Esophagus muscularis mucosa (tissue), 4 donors: ENCODE results near the gene PTPRE. TPM values are rescaled to one million over a fixed set of nuclear protein-coding genes. Genes with fewer than 3 reads are reported as not detected.

Source experiments
- DNase-seq: peaks from one replicate; pipeline ENCODE4 v3.0.0-alpha.2; 2017; ENCODE audit errors: extremely low spot score
- H3K27ac ChIP-seq, 4 donors: fragments of 200-600 bp; sonication (generic); replicated peaks in 1 of 4; 1 replicate in 3 of 4; 2 replicates in 1 of 4; pipeline ENCODE4 v1.5.1; 2016 to 2019; ENCODE audit warnings: mild to moderate bottlenecking in 1 of 4
- H3K27me3 ChIP-seq, 4 donors: fragments of 200-600 bp; sonication (generic); one replicate each; pipeline versions ENCODE4 v1.5.1 to v1.6.0; 2016 to 2019
- H3K36me3 ChIP-seq, 4 donors: fragments of 200-600 bp; sonication (generic); one replicate each; pipeline ENCODE4 v1.5.1; 2016 to 2019
- H3K4me1 ChIP-seq, 4 donors: fragments of 200-600 bp; sonication (generic); one replicate each; pipeline ENCODE4 v1.5.1; 2016 to 2019
- H3K4me3 ChIP-seq, 4 donors: fragments of 200-600 bp; sonication (generic); 1 replicate in 2 of 4; 2 replicates in 2 of 4; pipeline ENCODE4 v1.5.1; 2016 to 2019; ENCODE audit warnings: mild to moderate bottlenecking in 4 of 4, moderate library complexity in 1 of 4
- H3K9me3 ChIP-seq, 4 donors: fragments of 200-600 bp; sonication (generic); 1 replicate in 3 of 4; 2 replicates in 1 of 4; pipeline ENCODE4 v1.5.1; 2016 to 2019
- CTCF ChIP-seq, 3 experiments: fragments of 200-600 bp in 2 of 3; fragments of 450-650 bp in 1 of 3; sonication (generic) in 2 of 3; IDR thresholded peaks; one replicate each; pipeline ENCODE4 v1.5.1; 2017 to 2019; ENCODE audit warnings: antibody characterized with exemption in 3 of 3, mild to moderate bottlenecking in 2 of 3, moderate library complexity in 1 of 3
- EP300 ChIP-seq: sonication (generic); formaldehyde crosslinking; IDR thresholded peaks from one replicate; pipeline ENCODE4 v1.6.1; 2017; ENCODE audit warnings: antibody characterized with exemption
- POLR2A ChIP-seq: fragments of 450-650 bp; IDR thresholded peaks from one replicate; pipeline ENCODE4 v1.6.1; 2017; ENCODE audit warnings: antibody characterized with exemption, moderate library complexity, mild to moderate bottlenecking, low read depth
- POLR2AphosphoS5 ChIP-seq, 2 donors: sonication (generic); formaldehyde crosslinking; IDR thresholded peaks; one replicate each; pipeline ENCODE4 v1.6.1; 2017; ENCODE audit warnings: antibody characterized with exemption in 2 of 2
- WGBS: methylation state at CpG from one replicate; pipeline ENCODE4 v1.1.5; 2018; 5-methylcytosine and 5-hydroxymethylcytosine counted together
- intact Hi-C: fragments of 100-400 bp; cut with DNase I; formaldehyde crosslinking; loops from one replicate; pipeline ENCODE4 v1.15.1; 2023
- total RNA-seq, 4 donors: library from RNA; depleted of rRNA; stranded (reverse); fragments of >200 nt; gene quantifications; one replicate each; pipeline versions ENCODE4 v1.1.0 to v1.2.1, GENCODE V29; 2016

The PTPRE gene
- total RNA-seq, 4 donors from 2014 or later: 8.7 to 22.4 (median 13.3) TPM

GRCh38 chr10:127890216-127890615 lies 16.7 kb upstream of the PTPRE start:
- no peak for TF ChIP-seq POLR2AphosphoS5 (IDR thresholded peaks at IDR 0.05)
- no peak for TF ChIP-seq CTCF (IDR thresholded peaks at IDR 0.05)
- TF ChIP-seq EP300: no peak
- TF ChIP-seq POLR2A: no peak
- H3K9me3 ChIP-seq: no peaks in the 10 kb centered on the region
- no peak overlapping the region for H3K27ac ChIP-seq
- intact Hi-C loops: no loop called here
- H3K27me3 ChIP-seq: peaks cover 0 to 8% (median 0%) of the 10 kb centered on the region in 4 donors
- 43% methylated on average over 3 of the region's 3 CpGs for whole genome bisulfite sequencing
- H3K36me3 ChIP-seq: no peaks in the 10 kb centered on the region
- no peak overlapping the region for H3K4me3 ChIP-seq
- DNase-seq: no peak
- H3K4me1 ChIP-seq: peaks cover 0 to 10% (median 4%) of the 10 kb centered on the region in 4 donors

- no peak overlapping the region for H3K4me3 ChIP-seq
These were observed 16.0 kb upstream of the PTPRE start for GRCh38 chr10:127890832-127891334.

GRCh38 chr10:127892743-127893142 lies 14.2 kb upstream of the PTPRE start, which contains the start of gene CLRN3:
Gene CLRN3 (minus strand): TSS chr10:127892941. CDS start chr10:127892784, 157 bp downstream.
- Histone ChIP-seq H3K4me1 (peaks cover 0 to 7% (median 4%) of the 10 kb centered on the region in 4 donors), H3K27ac (no peak within 1 kb of the TSS), H3K9me3 (peaks cover 0 to 3% (median 0%) of the 10 kb centered on the region in 4 donors), H3K27me3 (peaks cover 0 to 6% (median 0%) of the 10 kb centered on the region in 4 donors), H3K4me3 (no peak within 1 kb of the TSS), H3K36me3 (no peaks in the 10 kb centered on the region)
- intact Hi-C loops: no loop called here
- DNase-seq: no peak
- TF ChIP-seq POLR2AphosphoS5 (IDR thresholded peaks at IDR 0.05): no peak
- TF ChIP-seq CTCF (IDR thresholded peaks at IDR 0.05): no peak
- no peak for TF ChIP-seq EP300
- TF ChIP-seq POLR2A: no peak

More at GRCh38 chr10:127890832-127891334, 16.0 kb upstream of the PTPRE start:
- Histone ChIP-seq H3K27ac (no peak overlapping the region), H3K36me3 (no peaks in the 10 kb centered on the region), H3K9me3 (no peaks in the 10 kb centered on the region), H3K27me3 (peaks cover 0 to 8% (median 0%) of the 10 kb centered on the region in 4 donors), H3K4me1 (peaks cover 0 to 10% (median 4%) of the 10 kb centered on the region in 4 donors)
- intact Hi-C loops: no loop called here
- peak; percentile 26 for DNase-seq
- TF ChIP-seq CTCF (IDR thresholded peaks at IDR 0.05) (no peak), EP300 (no peak), POLR2A (no peak), POLR2AphosphoS5 (IDR thresholded peaks at IDR 0.05) (no peak)
- WGBS: 92% methylated on average over 2 of the region's 3 CpGs

- peaks cover 0 to 3% (median 0%) of the 10 kb centered on the region in 4 donors for H3K27me3 ChIP-seq
- H3K4me3 ChIP-seq: no peak overlapping the region
- WGBS: 79% methylated on average over 1 of the region's 1 CpG
- no peak for DNase-seq
- H3K27ac ChIP-seq: no peak overlapping the region
- H3K36me3 ChIP-seq: no peaks in the 10 kb centered on the region
- H3K4me1 ChIP-seq: peaks cover 0 to 4% (median 2%) of the 10 kb centered on the region in 4 donors
- H3K9me3 ChIP-seq: peaks cover 0 to 3% (median 0%) of the 10 kb centered on the region in 4 donors
- intact Hi-C loops: no loop called here
- TF ChIP-seq EP300: no peak
- no peak for TF ChIP-seq POLR2A
- no peak for TF ChIP-seq CTCF (IDR thresholded peaks at IDR 0.05)
- TF ChIP-seq POLR2AphosphoS5 (IDR thresholded peaks at IDR 0.05): no peak
These were observed 12.8 kb upstream of the PTPRE start for GRCh38 chr10:127894146-127894545.

GRCh38 chr10:127896590-127896989 lies 10.3 kb upstream of the PTPRE start:
- H3K4me1 ChIP-seq: no peaks in the 10 kb centered on the region
- H3K9me3 ChIP-seq: peaks cover 0 to 3% (median 0%) of the 10 kb centered on the region in 4 donors
- no peak for DNase-seq
- TF ChIP-seq POLR2A (no peak), EP300 (no peak), POLR2AphosphoS5 (IDR thresholded peaks at IDR 0.05) (no peak), CTCF (IDR thresholded peaks at IDR 0.05) (no peak)
- no peak overlapping the region for H3K4me3 ChIP-seq
- H3K36me3 ChIP-seq: no peaks in the 10 kb centered on the region
- intact Hi-C loops: no loop called here
- peaks cover 0 to 3% (median 0%) of the 10 kb centered on the region in 4 donors for H3K27me3 ChIP-seq
- H3K27ac ChIP-seq: no peak overlapping the region
